K562 (cell line): ENCODE measurements around the gene ADSS2. TPM values are rescaled to one million over a fixed set of nuclear protein-coding genes. Genes with fewer than 3 reads are reported as not detected.
A peak's percentile ranks its signal among the peaks of the same experiment; 100 is the strongest.

Experiments used
- CBFA2T2 ChIP-seq: fragments of 450-650 bp; conservative IDR thresholded peaks from 2 replicates; pipeline ENCODE4 v1.6.1; 2017; ENCODE audit warnings: mild to moderate bottlenecking
- CBX3 ChIP-seq, 2 experiments: IDR thresholded peaks; 1 replicate in 1 of 2; 2 replicates in 1 of 2; pipeline ENCODE4 v1.6.1; 2012; ENCODE audit warnings: inconsistent platforms in 2 of 2, low read length in 2 of 2, borderline replicate concordance in 1 of 2, control low read depth in 1 of 2
- CCNT2 ChIP-seq: IDR thresholded peaks from 2 replicates; pipeline ENCODE4 v1.6.1; 2011; ENCODE audit warnings: borderline replicate concordance, low read depth, mild to moderate bottlenecking, moderate library complexity, mixed read lengths, low read length; ENCODE audit not compliant: insufficient read length; ENCODE audit errors: extremely low read depth
- CREB3L1 ChIP-seq: fragments of 450-650 bp; IDR thresholded peaks from 2 replicates; pipeline ENCODE4 v1.6.1; 2014; ENCODE audit warnings: low read depth, mild to moderate bottlenecking, moderate library complexity, borderline replicate concordance
- ELF4 ChIP-seq: fragments of 450-650 bp; formaldehyde crosslinking; IDR thresholded peaks from 2 replicates; pipeline ENCODE4 v1.4.0; 2022; ENCODE audit warnings: missing genetic modification characterization
- GABPA ChIP-seq: fragments of 200-800 bp; sonication (Bioruptor generic); conservative IDR thresholded peaks from 2 replicates; pipeline ENCODE4 v1.6.1; 2016; ENCODE audit warnings: low read depth, missing genetic modification characterization, missing compliant biosample characterization
- HSF4 ChIP-seq: fragments of 250-450 bp; sonication (Bioruptor Pico); IDR thresholded peaks from 2 replicates; pipeline ENCODE4 v2.1.2; 2022; ENCODE audit warnings: mild to moderate bottlenecking, moderate library complexity, borderline replicate concordance
- MCM7 ChIP-seq, 2 experiments: fragments of 450-650 bp; IDR thresholded peaks; 2 replicates each; pipeline ENCODE4 v1.6.1; 2016 to 2018
- NFE2 ChIP-seq: IDR thresholded peaks from 2 replicates; pipeline ENCODE4 v1.6.1; 2014; ENCODE audit warnings: antibody characterized with exemption, low read depth
- RCOR1 ChIP-seq, 2 experiments: IDR thresholded peaks; 2 replicates each; pipeline ENCODE4 v1.6.1; 2012; ENCODE audit warnings: low read depth in 2 of 2, low read length in 2 of 2, borderline replicate concordance in 1 of 2, improper control_type of control experiment in 1 of 2
- STAT5B ChIP-seq: fragments of 250-450 bp; sonication (Bioruptor Pico); IDR thresholded peaks from 2 replicates; pipeline ENCODE4 v1.8.0; 2021; ENCODE audit warnings: mild to moderate bottlenecking, inconsistent platforms
- TAF7 ChIP-seq: fragments of 450-650 bp; IDR thresholded peaks from 2 replicates; pipeline ENCODE4 v1.6.1; 2016; ENCODE audit warnings: missing genetic modification characterization, missing compliant biosample characterization
- ZNF133 ChIP-seq: fragments of 250-450 bp; sonication (Bioruptor Pico); IDR thresholded peaks from 2 replicates; pipeline ENCODE4 v1.4.0; 2020; ENCODE audit warnings: mild to moderate bottlenecking
- ZNF134 ChIP-seq: fragments of 250-450 bp; sonication (Bioruptor Pico); conservative IDR thresholded peaks from 2 replicates; pipeline ENCODE4 v1.4.0; 2020
- ZNF507 ChIP-seq: conservative IDR thresholded peaks from 2 replicates; pipeline ENCODE4 v1.6.1; 2017; ENCODE audit warnings: missing genetic modification characterization, missing compliant biosample characterization
- polyA plus RNA-seq, 8 experiments: library from polyadenylated mRNA; depleted of rRNA in 4 of 8; stranded (reverse) in 5 of 8; unstranded in 3 of 8; fragments of >200 nt; fragmentation: Nextera tagmentation in 2 of 8; fragmentation: Illumina TruSeq in 1 of 8; extraction: Ambion mirVana in 2 of 8; extraction: Trizol in 1 of 8; gene quantifications; 2 replicates each; pipeline versions ENCODE4 v1.2.1 to v1.2.3, GENCODE V29; 2011 to 2014; ENCODE audit warnings: inconsistent platforms in 1 of 8, missing spikeins in 1 of 8
- total RNA-seq, 7 experiments: library from RNA; depleted of rRNA in 6 of 7; stranded (reverse); fragments of >200 nt in 6 of 7; fragmentation: Illumina TruSeq in 2 of 7; extraction: Trizol in 2 of 7; gene quantifications; 2 replicates each; pipeline versions ENCODE4 v1.2.1 to v1.2.3, GENCODE V29; 2011 to 2021; ENCODE audit warnings: low replicate concordance in 1 of 7
- TF ChIP-seq, protein P1 (sequence below): fragments of 450-650 bp; IDR thresholded peaks from 2 replicates; pipeline ENCODE4 v1.6.1; 2016; ENCODE audit warnings: mild to moderate bottlenecking, moderate library complexity

ADSS2 gene
- total and polyA plus RNA-seq, 9 of the 15 experiments (the other 6 are each of a cell fraction or from before 2014, with no cell fraction given): 8.8 to 63.8 (median 59.4) TPM

- TF ChIP-seq HSF4: no peak
- TF ChIP-seq ZNF507 (tag): no peak
- TF ChIP-seq ZNF133 (CRISPR knock-in tag): no peak
- TF ChIP-seq CCNT2: no peak
- TF ChIP-seq CBFA2T2: no peak
- TF ChIP-seq TAF7 (tag): no peak
- peak; percentile 28; the same call in 1 of the 2 replicates for TF ChIP-seq ELF4 (CRISPR knock-in tag)
- TF ChIP-seq GABPA (tag): no peak
- no peak for TF ChIP-seq ZNF134
- TF ChIP-seq RCOR1 (IDR thresholded peaks at IDR 0.05; ENCODE audit: borderline replicate concordance in 1 of 2, low read depth in 2 of 2, low read length in 2 of 2): no peak
- TF ChIP-seq STAT5B (CRISPR knock-in tag): no peak
- no peak for TF ChIP-seq CREB3L1
- TF ChIP-seq, protein P1, sequence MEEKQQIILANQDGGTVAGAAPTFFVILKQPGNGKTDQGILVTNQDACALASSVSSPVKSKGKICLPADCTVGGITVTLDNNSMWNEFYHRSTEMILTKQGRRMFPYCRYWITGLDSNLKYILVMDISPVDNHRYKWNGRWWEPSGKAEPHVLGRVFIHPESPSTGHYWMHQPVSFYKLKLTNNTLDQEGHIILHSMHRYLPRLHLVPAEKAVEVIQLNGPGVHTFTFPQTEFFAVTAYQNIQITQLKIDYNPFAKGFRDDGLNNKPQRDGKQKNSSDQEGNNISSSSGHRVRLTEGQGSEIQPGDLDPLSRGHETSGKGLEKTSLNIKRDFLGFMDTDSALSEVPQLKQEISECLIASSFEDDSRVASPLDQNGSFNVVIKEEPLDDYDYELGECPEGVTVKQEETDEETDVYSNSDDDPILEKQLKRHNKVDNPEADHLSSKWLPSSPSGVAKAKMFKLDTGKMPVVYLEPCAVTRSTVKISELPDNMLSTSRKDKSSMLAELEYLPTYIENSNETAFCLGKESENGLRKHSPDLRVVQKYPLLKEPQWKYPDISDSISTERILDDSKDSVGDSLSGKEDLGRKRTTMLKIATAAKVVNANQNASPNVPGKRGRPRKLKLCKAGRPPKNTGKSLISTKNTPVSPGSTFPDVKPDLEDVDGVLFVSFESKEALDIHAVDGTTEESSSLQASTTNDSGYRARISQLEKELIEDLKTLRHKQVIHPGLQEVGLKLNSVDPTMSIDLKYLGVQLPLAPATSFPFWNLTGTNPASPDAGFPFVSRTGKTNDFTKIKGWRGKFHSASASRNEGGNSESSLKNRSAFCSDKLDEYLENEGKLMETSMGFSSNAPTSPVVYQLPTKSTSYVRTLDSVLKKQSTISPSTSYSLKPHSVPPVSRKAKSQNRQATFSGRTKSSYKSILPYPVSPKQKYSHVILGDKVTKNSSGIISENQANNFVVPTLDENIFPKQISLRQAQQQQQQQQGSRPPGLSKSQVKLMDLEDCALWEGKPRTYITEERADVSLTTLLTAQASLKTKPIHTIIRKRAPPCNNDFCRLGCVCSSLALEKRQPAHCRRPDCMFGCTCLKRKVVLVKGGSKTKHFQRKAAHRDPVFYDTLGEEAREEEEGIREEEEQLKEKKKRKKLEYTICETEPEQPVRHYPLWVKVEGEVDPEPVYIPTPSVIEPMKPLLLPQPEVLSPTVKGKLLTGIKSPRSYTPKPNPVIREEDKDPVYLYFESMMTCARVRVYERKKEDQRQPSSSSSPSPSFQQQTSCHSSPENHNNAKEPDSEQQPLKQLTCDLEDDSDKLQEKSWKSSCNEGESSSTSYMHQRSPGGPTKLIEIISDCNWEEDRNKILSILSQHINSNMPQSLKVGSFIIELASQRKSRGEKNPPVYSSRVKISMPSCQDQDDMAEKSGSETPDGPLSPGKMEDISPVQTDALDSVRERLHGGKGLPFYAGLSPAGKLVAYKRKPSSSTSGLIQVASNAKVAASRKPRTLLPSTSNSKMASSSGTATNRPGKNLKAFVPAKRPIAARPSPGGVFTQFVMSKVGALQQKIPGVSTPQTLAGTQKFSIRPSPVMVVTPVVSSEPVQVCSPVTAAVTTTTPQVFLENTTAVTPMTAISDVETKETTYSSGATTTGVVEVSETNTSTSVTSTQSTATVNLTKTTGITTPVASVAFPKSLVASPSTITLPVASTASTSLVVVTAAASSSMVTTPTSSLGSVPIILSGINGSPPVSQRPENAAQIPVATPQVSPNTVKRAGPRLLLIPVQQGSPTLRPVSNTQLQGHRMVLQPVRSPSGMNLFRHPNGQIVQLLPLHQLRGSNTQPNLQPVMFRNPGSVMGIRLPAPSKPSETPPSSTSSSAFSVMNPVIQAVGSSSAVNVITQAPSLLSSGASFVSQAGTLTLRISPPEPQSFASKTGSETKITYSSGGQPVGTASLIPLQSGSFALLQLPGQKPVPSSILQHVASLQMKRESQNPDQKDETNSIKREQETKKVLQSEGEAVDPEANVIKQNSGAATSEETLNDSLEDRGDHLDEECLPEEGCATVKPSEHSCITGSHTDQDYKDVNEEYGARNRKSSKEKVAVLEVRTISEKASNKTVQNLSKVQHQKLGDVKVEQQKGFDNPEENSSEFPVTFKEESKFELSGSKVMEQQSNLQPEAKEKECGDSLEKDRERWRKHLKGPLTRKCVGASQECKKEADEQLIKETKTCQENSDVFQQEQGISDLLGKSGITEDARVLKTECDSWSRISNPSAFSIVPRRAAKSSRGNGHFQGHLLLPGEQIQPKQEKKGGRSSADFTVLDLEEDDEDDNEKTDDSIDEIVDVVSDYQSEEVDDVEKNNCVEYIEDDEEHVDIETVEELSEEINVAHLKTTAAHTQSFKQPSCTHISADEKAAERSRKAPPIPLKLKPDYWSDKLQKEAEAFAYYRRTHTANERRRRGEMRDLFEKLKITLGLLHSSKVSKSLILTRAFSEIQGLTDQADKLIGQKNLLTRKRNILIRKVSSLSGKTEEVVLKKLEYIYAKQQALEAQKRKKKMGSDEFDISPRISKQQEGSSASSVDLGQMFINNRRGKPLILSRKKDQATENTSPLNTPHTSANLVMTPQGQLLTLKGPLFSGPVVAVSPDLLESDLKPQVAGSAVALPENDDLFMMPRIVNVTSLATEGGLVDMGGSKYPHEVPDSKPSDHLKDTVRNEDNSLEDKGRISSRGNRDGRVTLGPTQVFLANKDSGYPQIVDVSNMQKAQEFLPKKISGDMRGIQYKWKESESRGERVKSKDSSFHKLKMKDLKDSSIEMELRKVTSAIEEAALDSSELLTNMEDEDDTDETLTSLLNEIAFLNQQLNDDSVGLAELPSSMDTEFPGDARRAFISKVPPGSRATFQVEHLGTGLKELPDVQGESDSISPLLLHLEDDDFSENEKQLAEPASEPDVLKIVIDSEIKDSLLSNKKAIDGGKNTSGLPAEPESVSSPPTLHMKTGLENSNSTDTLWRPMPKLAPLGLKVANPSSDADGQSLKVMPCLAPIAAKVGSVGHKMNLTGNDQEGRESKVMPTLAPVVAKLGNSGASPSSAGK: peak; percentile 65
- TF ChIP-seq CBX3 (IDR thresholded peaks at IDR 0.05; ENCODE audit: borderline replicate concordance in 1 of 2, low read length in 2 of 2): no peak
- TF ChIP-seq MCM7 (IDR thresholded peaks at IDR 0.05): no peak
- no peak for TF ChIP-seq NFE2
Observed at GRCh38 chr1:244367399-244368114, 84.2 kb downstream of the ADSS2 start (continued).
